Esophagus squamous epithelium (tissue), 4 donors: ENCODE measurements around the gene MYH3.
"Not testable (repeated sequence)": the region's sequence is repeated elsewhere in the genome, so short reads cannot be mapped to it uniquely, and the experiment has no call there.

ENCODE experiments used
- CTCF ChIP-seq, 6 experiments: fragments of 450-650 bp in 4 of 6; fragments of 200-600 bp in 2 of 6; sonication (generic) in 2 of 6; IDR thresholded peaks; one replicate each; pipeline ENCODE4 v1.5.1; 2016 to 2019; ENCODE audit warnings: antibody characterized with exemption in 6 of 6, mild to moderate bottlenecking in 4 of 6, moderate library complexity in 4 of 6
- POLR2A ChIP-seq, 4 donors: fragments of 450-650 bp; IDR thresholded peaks; one replicate each; pipeline ENCODE4 v1.6.1; 2017; ENCODE audit warnings: antibody characterized with exemption in 4 of 4, mild to moderate bottlenecking in 4 of 4, moderate library complexity in 3 of 4

GRCh38 chr17:10695875-10696407 lies 38.8 kb upstream of the MYH3 start:
- TF ChIP-seq CTCF, POLR2A (IDR thresholded peaks at IDR 0.05): not testable (repeated sequence)
